ENCODE data around the gene TBC1D5.
"Not testable (repeated sequence)": the region's sequence is repeated elsewhere in the genome, so short reads cannot be mapped to it uniquely, and the experiment has no call there.

TBC1D5 gene

GRCh38 chr3:17360991-17361390 lies 381.4 kb downstream of the TBC1D5 start:
- H3K4me3 ChIP-seq (replicated peaks; ENCODE audit: low read depth, low read length): no peak overlapping the region
- DNase-seq (ENCODE audit: low read depth): no peak

GRCh38 chr3:17359911-17360310 lies 382.5 kb downstream of the TBC1D5 start:
- no peak for TF ChIP-seq CTCF (IDR thresholded peaks at IDR 0.05; ENCODE audit: low read length, missing control alignments)
- no peak for DNase-seq (ENCODE audit: low read depth)

More at GRCh38 chr3:17360991-17361390, 381.4 kb downstream of the TBC1D5 start:
- TF ChIP-seq CTCF (IDR thresholded peaks at IDR 0.05; ENCODE audit: low read length, missing control alignments): no peak

GRCh38 chr3:17357035-17357710 lies 385.3 kb downstream of the TBC1D5 start:
- DNase-seq (ENCODE audit: low read depth): no peak
- H3K4me3 ChIP-seq (replicated peaks; ENCODE audit: low read depth, low read length): no peak overlapping the region
- TF ChIP-seq CTCF (IDR thresholded peaks at IDR 0.05; ENCODE audit: low read length, missing control alignments): no peak

More at GRCh38 chr3:17359911-17360310, 382.5 kb downstream of the TBC1D5 start:
- H3K4me3 ChIP-seq (replicated peaks; ENCODE audit: low read depth, low read length): no peak overlapping the region

- DNase-seq (ENCODE audit: low read depth): no peak
- TF ChIP-seq CTCF (IDR thresholded peaks at IDR 0.05; ENCODE audit: low read length, missing control alignments): no peak
- H3K4me3 ChIP-seq (replicated peaks; ENCODE audit: low read depth, low read length): no peak overlapping the region
These were observed 385.8 kb downstream of the TBC1D5 start for GRCh38 chr3:17356585-17356984.

GRCh38 chr3:17355591-17355990 lies 386.8 kb downstream of the TBC1D5 start:
- H3K4me3 ChIP-seq (replicated peaks; ENCODE audit: low read depth, low read length): no peak overlapping the region
- TF ChIP-seq CTCF (IDR thresholded peaks at IDR 0.05; ENCODE audit: low read length, missing control alignments): no peak
- DNase-seq (ENCODE audit: low read depth): no peak

- DNase-seq (ENCODE audit: low read depth): no peak
- TF ChIP-seq CTCF (IDR thresholded peaks at IDR 0.05; ENCODE audit: low read length, missing control alignments): no peak
- H3K4me3 ChIP-seq (replicated peaks; ENCODE audit: low read depth, low read length): no peak overlapping the region
These were observed 388.1 kb downstream of the TBC1D5 start for GRCh38 chr3:17354341-17354740.

- no peak for TF ChIP-seq CTCF (IDR thresholded peaks at IDR 0.05; ENCODE audit: low read length, missing control alignments)
- no peak overlapping the region for H3K4me3 ChIP-seq (replicated peaks; ENCODE audit: low read depth, low read length)
- DNase-seq (ENCODE audit: low read depth): no peak
These were observed 389.8 kb downstream of the TBC1D5 start for GRCh38 chr3:17352620-17353019.

- DNase-seq (ENCODE audit: low read depth); H3K4me3 ChIP-seq (replicated peaks; ENCODE audit: low read depth, low read length): not testable (repeated sequence)
These were observed 391.2 kb downstream of the TBC1D5 start for GRCh38 chr3:17351193-17351592.

Measured in fibroblast of pulmonary artery (primary cell).